GM19025 (cell line): ENCODE results near the gene ZNF474.

Source experiments
- ATAC-seq: cut with Tn5 transposase; IDR thresholded peaks from one replicate; pipeline ENCODE4 v1.9.1; 2021; ENCODE audit warnings: mild to moderate bottlenecking, low read depth, moderate library complexity; ENCODE audit not compliant: unreplicated experiment

The ZNF474 gene

GRCh38 chr5:122179701-122180100 lies 50.4 kb downstream of the ZNF474 start:
- ATAC-seq, result no peak

- ATAC-seq, result no peak
Observed at GRCh38 chr5:122180146-122180712, 50.9 kb downstream of the ZNF474 start.

- no peak for ATAC-seq
Observed at GRCh38 chr5:122180863-122181548, 51.7 kb downstream of the ZNF474 start.

- ATAC-seq, result no peak
Observed at GRCh38 chr5:122181863-122182262, 52.5 kb downstream of the ZNF474 start.

- no peak for ATAC-seq
Observed at GRCh38 chr5:122182491-122182921, 53.2 kb downstream of the ZNF474 start.

DNA sequence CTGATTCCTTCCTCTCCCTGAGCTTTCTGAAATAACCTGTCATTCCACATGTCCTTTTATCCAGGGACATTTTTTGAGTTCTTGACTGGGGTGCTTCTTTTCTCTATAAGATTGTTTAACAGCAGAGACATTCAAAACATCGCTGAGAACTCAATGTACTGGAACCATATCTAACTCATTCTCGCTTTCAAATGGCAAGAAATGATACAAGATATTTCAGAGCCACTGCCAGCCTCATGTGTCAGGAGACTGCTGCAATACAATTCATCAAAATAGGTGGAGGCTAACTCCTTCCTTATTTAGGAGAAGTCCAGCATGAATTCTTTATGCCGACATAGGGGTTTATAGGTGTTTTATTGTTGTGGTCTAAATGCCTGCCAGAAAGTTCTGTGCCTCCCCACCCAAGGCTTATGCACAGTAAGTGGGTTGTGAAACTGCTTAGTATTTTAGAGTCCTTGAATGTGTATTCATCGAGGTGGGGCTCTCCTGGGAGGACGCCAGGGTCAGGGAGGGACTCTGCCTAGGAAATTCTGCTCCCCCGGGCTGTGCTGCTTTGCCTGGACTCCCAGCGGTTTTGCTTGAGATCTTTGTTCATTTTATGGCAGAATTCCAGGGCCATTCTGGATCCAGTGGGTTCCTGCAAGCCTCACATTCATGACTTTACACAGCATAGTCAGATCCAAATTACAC lies 53.9 kb downstream of the ZNF474 start:
- ATAC-seq, result no peak

DNA sequence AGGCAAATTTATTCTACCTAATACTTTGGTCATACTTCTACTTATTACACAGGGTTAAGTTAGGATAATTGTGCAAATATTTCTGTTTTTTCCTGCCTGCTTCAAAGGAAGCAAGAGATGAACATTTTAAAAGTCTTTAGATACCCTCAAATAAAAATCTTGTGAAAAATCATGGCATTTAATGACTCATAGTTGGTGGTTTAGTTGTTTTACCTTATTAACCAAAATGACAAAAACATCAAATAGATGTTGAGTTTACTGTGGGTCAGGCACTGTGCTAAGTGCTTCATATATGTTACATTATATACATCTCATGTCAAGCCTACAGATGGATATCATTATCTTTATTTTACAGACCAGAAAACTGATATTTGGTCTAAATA lies 54.4 kb downstream of the ZNF474 start:
- ATAC-seq, result no peak

DNA sequence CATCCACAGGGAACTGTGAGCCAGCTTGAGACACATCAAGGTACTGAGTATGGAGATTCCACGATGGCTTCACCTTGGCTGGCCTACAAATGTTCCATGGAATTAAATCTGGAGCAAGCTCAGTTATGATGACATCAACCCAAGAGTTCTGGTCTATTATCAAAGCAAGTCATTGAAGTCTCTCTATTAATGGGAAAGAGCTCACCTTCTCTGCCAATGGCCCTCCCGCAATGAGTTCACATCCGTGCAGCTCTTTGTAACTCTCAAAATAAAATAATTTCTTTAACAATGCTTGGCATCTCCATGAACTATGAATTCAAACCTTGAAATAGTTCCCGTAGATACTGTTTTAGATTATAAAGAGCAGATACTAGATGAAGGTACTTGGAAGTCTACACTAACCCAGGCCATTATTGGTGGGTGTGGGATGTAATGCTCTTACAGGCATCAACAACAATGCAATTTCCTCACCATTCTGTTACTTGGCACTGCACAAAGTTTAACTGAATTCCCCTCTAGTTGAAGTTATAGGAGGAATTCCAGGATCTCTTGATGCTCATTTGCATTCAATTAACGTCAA lies 55.4 kb downstream of the ZNF474 start:
- ATAC-seq, result no peak

GRCh38 chr5:122187426-122187825 lies 58.1 kb downstream of the ZNF474 start:
- no peak for ATAC-seq

- ATAC-seq, result no peak
Observed at GRCh38 chr5:122190156-122190555, 60.8 kb downstream of the ZNF474 start.

GRCh38 chr5:122192497-122193496 lies 63.5 kb downstream of the ZNF474 start:
- no peak for ATAC-seq

DNA sequence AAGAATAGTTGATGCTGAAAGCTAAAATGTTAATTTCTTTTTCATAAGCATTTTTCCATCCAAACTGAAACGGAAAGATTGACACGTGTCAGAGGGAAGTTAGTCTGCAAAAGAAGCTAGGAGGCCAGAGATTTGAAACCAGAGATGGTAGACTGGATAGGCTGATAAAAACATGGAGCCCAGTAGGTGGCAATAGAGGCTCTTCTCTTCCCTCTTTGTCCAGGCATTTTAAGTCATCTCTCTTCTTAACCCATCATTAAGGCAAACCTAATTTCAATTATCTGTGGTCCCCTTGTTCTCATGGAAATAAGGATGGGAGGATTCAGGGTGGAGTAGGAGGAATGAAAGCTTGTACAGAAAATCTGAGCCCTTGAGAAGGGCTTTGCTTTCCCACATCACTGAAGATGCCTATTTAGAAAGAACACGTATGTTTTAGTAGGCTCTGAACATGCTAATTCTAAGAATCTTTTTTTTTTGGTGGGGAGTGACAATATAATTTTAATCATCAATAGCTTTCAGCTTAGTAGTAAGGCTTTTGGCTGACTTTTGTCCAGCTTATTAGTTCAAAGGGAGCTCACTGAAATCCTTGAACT lies 66.6 kb downstream of the ZNF474 start:
- no peak for ATAC-seq

- no peak for ATAC-seq
Observed at GRCh38 chr5:122199146-122199545, 69.8 kb downstream of the ZNF474 start.

- ATAC-seq, result no peak
Observed at GRCh38 chr5:122200450-122200849, 71.1 kb downstream of the ZNF474 start.

DNA sequence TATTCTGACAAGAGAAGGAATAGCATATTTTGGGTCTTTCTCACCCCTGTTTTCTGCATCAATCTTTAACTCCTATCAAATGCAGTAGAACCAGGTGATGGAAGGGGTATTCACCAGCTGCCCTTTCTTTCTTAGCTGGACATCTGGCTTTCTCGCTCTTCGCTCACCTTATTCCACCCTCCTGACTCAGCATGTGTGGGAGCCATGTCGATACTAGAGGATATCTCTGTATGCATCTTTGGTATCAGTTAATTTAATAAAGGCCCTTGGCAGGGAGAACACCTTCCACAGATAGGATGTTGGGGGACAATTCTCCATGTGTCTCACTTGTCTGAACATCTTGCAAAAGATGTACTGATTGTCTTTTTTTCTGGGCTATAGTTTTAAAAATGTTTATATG lies 71.5 kb downstream of the ZNF474 start:
- ATAC-seq, result no peak

GRCh38 chr5:122201365-122201764 lies 72.0 kb downstream of the ZNF474 start:
- ATAC-seq, result no peak

GRCh38 chr5:122202952-122203351 lies 73.6 kb downstream of the ZNF474 start:
- ATAC-seq, result no peak
